Right cardiac atrium (tissue), 5 donors: Measurements from ENCODE around the gene AGBL4. TPM values are rescaled to one million over a fixed set of nuclear protein-coding genes. Genes with fewer than 3 reads are reported as not detected.

Experiments used
- ATAC-seq, 2 donors: fragments of 200-7000 bp; cut with Tn5 transposase; one replicate each; pipeline versions ENCODE4 v1.8.0 to v1.9.1; 2020; ENCODE audit warnings: moderate library complexity in 2 of 2, mild to moderate bottlenecking in 1 of 2
- DNase-seq, 3 donors: peaks; one replicate each; pipeline ENCODE4 v3.0.0-alpha.2; 2020
- H3K27ac ChIP-seq: one replicate; pipeline ENCODE4 v1.5.1; 2013; ENCODE audit warnings: mild to moderate bottlenecking, low read length, control low read depth, moderate library complexity
- H3K27me3 ChIP-seq: one replicate; pipeline ENCODE4 v1.6.1; 2013; ENCODE audit not compliant: control insufficient read depth, insufficient read depth
- H3K4me1 ChIP-seq: one replicate; pipeline ENCODE4 v1.6.1; 2013; ENCODE audit warnings: low read length; ENCODE audit not compliant: control insufficient read depth, insufficient read depth
- H3K4me3 ChIP-seq: one replicate; pipeline ENCODE4 v1.5.1; 2013; ENCODE audit warnings: low read length, control low read depth
- H3K9me3 ChIP-seq: one replicate; pipeline ENCODE4 v1.6.1; 2013; ENCODE audit warnings: low read length; ENCODE audit not compliant: control insufficient read depth
- WGBS: extraction: QIAGEN DNeasy Blood & Tissue Kit; methylation state at CpG from one replicate; pipeline ENCODE4 v1.1.7; 2013; 5-methylcytosine and 5-hydroxymethylcytosine counted together
- intact Hi-C, 4 donors: fragments of 100-400 bp; cut with DNase I; formaldehyde crosslinking; loops; one replicate each; pipeline versions ENCODE4 v1.11.0 to v1.14.0; 2022 to 2023
- polyA plus RNA-seq: library from polyadenylated mRNA; stranded (reverse); fragments of 200-250 nt; gene quantifications from one replicate; pipeline ENCODE4 v1.2.3, GENCODE V29; 2013
- total RNA-seq, 4 donors: library from RNA; stranded (reverse); fragmentation: NEBNext Ultra II Directional; extraction: Animal tissue kit (Norgen Biotek cat#: 25700); gene quantifications; one replicate each; pipeline ENCODE4 v1.2.1, GENCODE V29; 2021
- donor health status: healthy with polysubstance abuse.
- donor health status: DM: no; HTN: yes; CAD: no.
- donor health status: DM: no; HTN: no; CAD: no.
- donor health status: DM: no; HTN: yes; CAD: no; lungs with severe emphysema.
- donor health status: DM: yes; HTN: yes; CAD: no.

AGBL4 gene
- total and polyA plus RNA-seq, 5 donors, result 1.1 to 4.3 (median 4.0) TPM

GRCh38 chr1:49435291-49435690, 588.5 kb downstream of the AGBL4 start:
- H3K4me3 ChIP-seq, result no peak overlapping the region
- ATAC-seq (no peak), DNase-seq (no peak)
- no peaks in the 10 kb centered on the region for H3K4me1 ChIP-seq
- no peaks in the 10 kb centered on the region for H3K27me3 ChIP-seq
- H3K9me3 ChIP-seq, result no peaks in the 10 kb centered on the region
- intact Hi-C loops, result no loop called here
- H3K27ac ChIP-seq, result no peak overlapping the region

- no peak overlapping the region for H3K4me3 ChIP-seq
- intact Hi-C loops, result no loop called here
- no peaks in the 10 kb centered on the region for H3K4me1 ChIP-seq
- H3K9me3 ChIP-seq, result no peaks in the 10 kb centered on the region
- WGBS, result 83% methylated on average over 3 of the region's 3 CpGs
- H3K27me3 ChIP-seq, result no peaks in the 10 kb centered on the region
- DNase-seq (no peak), ATAC-seq (no peak)
- H3K27ac ChIP-seq, result no peak overlapping the region
These were observed 599.0 kb downstream of the AGBL4 start for GRCh38 chr1:49424782-49425181.

DNA sequence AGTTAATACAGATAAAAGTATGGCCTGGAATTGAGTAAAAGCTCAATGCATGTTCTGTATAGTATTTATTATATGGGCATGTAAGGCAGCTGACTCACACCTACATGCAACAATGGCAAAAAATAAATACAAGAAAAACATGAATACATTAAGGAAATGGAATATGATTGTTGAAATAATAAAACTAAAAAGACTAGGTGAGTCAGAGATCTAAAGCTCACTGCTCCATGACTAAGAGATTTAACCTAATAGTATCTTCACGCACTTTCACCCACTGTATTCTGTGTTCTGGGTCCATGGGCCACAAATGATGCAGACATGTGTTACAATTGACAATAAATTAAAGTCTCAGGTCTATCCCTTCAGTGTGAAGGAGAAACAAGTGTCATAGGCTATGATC, 607.0 kb downstream of the AGBL4 start:
- no peaks in the 10 kb centered on the region for H3K27me3 ChIP-seq
- H3K9me3 ChIP-seq, result no peaks in the 10 kb centered on the region
- no peaks in the 10 kb centered on the region for H3K4me1 ChIP-seq
- DNase-seq, result no peak
- intact Hi-C loops, result no loop called here
- no peak overlapping the region for H3K27ac ChIP-seq
- no peak for ATAC-seq
- 90% methylated on average over 1 of the region's 1 CpG for WGBS
- H3K4me3 ChIP-seq, result no peak overlapping the region

DNA sequence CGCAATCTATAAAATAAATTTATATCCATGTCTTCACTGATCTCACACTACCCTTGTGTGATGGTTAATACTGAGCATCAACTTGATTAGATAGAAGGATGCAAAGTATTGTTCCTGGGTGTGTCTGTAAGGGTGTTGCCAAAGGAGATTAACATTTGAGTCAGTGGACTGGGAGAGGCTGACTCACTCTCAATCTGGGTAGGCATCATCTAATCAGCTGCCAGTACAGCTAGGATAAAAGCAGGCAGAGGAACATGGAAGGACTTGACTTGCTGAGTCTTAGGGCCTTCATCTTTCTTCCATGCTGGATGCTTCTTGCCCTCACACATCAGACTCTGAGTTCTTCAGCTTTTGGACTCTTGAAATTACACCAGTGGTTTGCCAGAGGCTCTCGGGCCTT, 615.4 kb downstream of the AGBL4 start:
- intact Hi-C loops, result no loop called here
- Histone ChIP-seq H3K27ac (no peak overlapping the region), H3K4me1 (no peaks in the 10 kb centered on the region), H3K27me3 (no peaks in the 10 kb centered on the region), H3K4me3 (no peak overlapping the region), H3K9me3 (no peaks in the 10 kb centered on the region)
- WGBS, result 83% methylated on average over 2 of the region's 2 CpGs
- DNase-seq (no peak), ATAC-seq (no peak)

DNA sequence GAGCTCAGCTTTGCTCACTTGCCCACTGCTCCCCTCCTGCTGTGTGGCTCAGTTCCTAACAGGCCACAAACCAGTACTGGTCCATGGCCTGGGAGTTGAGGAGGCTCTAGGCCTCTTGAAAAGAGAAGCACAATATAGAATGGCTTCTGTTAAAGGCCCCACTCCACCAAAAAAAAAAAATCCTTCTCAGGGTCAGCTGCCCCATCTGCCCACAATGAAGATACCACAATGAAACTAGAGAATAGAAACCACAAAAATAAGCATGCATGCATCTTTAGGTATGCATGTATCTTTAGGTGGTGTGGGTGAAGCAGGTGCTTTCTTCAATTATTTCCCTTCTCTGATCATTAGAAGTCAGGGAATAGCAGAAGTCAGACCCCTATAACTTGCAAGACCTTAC, 626.7 kb downstream of the AGBL4 start:
- no peak overlapping the region for H3K4me3 ChIP-seq
- intact Hi-C loops, result no loop called here
- DNase-seq (peak in 1 of 3 donors; percentile 13), ATAC-seq (no peak)
- no peaks in the 10 kb centered on the region for H3K4me1 ChIP-seq
- no peak overlapping the region for H3K27ac ChIP-seq
- no peaks in the 10 kb centered on the region for H3K27me3 ChIP-seq
- no peaks in the 10 kb centered on the region for H3K9me3 ChIP-seq

- H3K27ac ChIP-seq, result no peak overlapping the region
- intact Hi-C loops, result no loop called here
- H3K4me1 ChIP-seq, result no peaks in the 10 kb centered on the region
- no peak overlapping the region for H3K4me3 ChIP-seq
- no peaks in the 10 kb centered on the region for H3K9me3 ChIP-seq
- WGBS, result 87% methylated on average over 2 of the region's 2 CpGs
- DNase-seq (no peak), ATAC-seq (no peak)
- H3K27me3 ChIP-seq, result no peaks in the 10 kb centered on the region
These were observed 629.6 kb downstream of the AGBL4 start for GRCh38 chr1:49394200-49394599.

- no peaks in the 10 kb centered on the region for H3K9me3 ChIP-seq
- no peaks in the 10 kb centered on the region for H3K27me3 ChIP-seq
- no peak overlapping the region for H3K4me3 ChIP-seq
- intact Hi-C loops, result no loop called here
- H3K4me1 ChIP-seq, result no peaks in the 10 kb centered on the region
- ATAC-seq (no peak), DNase-seq (no peak)
- no peak overlapping the region for H3K27ac ChIP-seq
These were observed 634.1 kb downstream of the AGBL4 start for GRCh38 chr1:49389699-49390098.

GRCh38 chr1:49364676-49365075, 659.1 kb downstream of the AGBL4 start:
- H3K9me3 ChIP-seq, result no peaks in the 10 kb centered on the region
- H3K27me3 ChIP-seq, result no peaks in the 10 kb centered on the region
- DNase-seq, result no peak
- no peak overlapping the region for H3K27ac ChIP-seq
- intact Hi-C loops, result no loop called here
- H3K4me3 ChIP-seq, result no peak overlapping the region
- 82% methylated on average over 7 of the region's 7 CpGs for WGBS
- no peaks in the 10 kb centered on the region for H3K4me1 ChIP-seq
- no peak for ATAC-seq

DNA sequence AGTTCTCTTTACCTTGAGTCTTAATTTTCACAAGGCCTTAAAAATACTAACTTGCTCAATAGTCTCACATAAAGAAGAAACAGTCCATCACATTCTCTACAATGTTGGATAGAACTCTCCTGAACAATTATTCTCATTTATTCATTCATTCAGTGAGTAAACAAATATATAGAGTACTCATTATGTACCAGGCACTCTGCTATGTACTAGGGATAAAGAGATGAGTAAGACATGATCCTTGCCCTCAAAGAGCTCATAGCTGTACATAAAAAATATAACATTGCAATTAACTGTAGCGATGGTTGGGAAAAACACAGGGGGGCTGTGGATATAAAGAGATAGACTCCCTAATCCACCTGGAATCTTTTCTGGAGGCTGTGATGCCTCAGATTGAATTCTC, 660.1 kb downstream of the AGBL4 start:
- DNase-seq (no peak), ATAC-seq (no peak)
- Histone ChIP-seq H3K9me3 (no peaks in the 10 kb centered on the region), H3K27ac (no peak overlapping the region), H3K4me1 (no peaks in the 10 kb centered on the region), H3K27me3 (no peaks in the 10 kb centered on the region), H3K4me3 (no peak overlapping the region)
- 47% methylated on average over 1 of the region's 1 CpG for WGBS
- intact Hi-C loops, result no loop called here

DNA sequence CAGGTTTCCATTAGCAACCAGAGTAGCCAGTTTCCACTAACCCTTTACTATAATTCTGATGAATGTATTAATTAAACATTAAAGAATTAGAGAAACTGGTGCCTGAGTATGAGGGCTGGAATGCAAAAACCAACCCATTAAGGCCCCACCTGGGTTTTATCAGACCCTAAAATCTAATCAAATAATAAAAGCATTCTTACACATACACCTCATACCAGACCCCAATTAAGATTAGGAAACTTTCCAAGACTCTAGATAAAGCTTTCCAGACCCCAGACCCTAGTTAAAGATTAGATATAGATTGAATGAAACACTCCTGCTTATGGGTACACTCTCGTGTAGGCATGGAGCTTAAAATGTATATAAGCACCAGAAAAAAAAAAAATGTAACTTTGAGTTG, 665.7 kb downstream of the AGBL4 start:
- intact Hi-C loops, result no loop called here
- no peaks in the 10 kb centered on the region for H3K27me3 ChIP-seq
- no peaks in the 10 kb centered on the region for H3K9me3 ChIP-seq
- H3K27ac ChIP-seq, result no peak overlapping the region
- H3K4me3 ChIP-seq, result no peak overlapping the region
- WGBS, result 36% methylated on average over 1 of the region's 1 CpG
- no peaks in the 10 kb centered on the region for H3K4me1 ChIP-seq
- DNase-seq (no peak), ATAC-seq (no peak)

GRCh38 chr1:49356594-49356993, 667.2 kb downstream of the AGBL4 start:
- Histone ChIP-seq H3K4me3 (no peak overlapping the region), H3K27me3 (no peaks in the 10 kb centered on the region), H3K4me1 (no peaks in the 10 kb centered on the region), H3K27ac (no peak overlapping the region), H3K9me3 (no peaks in the 10 kb centered on the region)
- DNase-seq (no peak), ATAC-seq (no peak)
- intact Hi-C loops, result no loop called here

- no peaks in the 10 kb centered on the region for H3K4me1 ChIP-seq
- H3K4me3 ChIP-seq, result no peak overlapping the region
- no peak for ATAC-seq
- no peaks in the 10 kb centered on the region for H3K27me3 ChIP-seq
- no peaks in the 10 kb centered on the region for H3K9me3 ChIP-seq
- DNase-seq, result no peak
- WGBS, result 70% methylated on average over 2 of the region's 2 CpGs
- no peak overlapping the region for H3K27ac ChIP-seq
- intact Hi-C loops, result no loop called here
These were observed 672.0 kb downstream of the AGBL4 start for GRCh38 chr1:49351768-49352167.
